MM.1S (cell line): ENCODE data around the gene RXRA.

Experiments used
- CTCF ChIP-seq: fragments of 300-600 bp; sonication (generic); IDR thresholded peaks from 2 replicates; pipeline ENCODE4 v1.5.1; 2016; ENCODE audit warnings: antibody characterized with exemption, low read length, mixed read lengths
- EZH2phosphoT487 ChIP-seq: fragments of 300-600 bp; sonication (generic); IDR thresholded peaks from 2 replicates; pipeline ENCODE4 v1.6.1; 2018; ENCODE audit warnings: antibody characterized with exemption, low read length

- TF ChIP-seq EZH2phosphoT487 (no peak), CTCF (no peak)
These were observed 64.7 kb downstream of the RXRA start for GRCh38 chr9:134390947-134391318.
